ENCODE data around the gene VSTM2B.
"Not testable (repeated sequence)": the region's sequence is repeated elsewhere in the genome, so short reads cannot be mapped to it uniquely, and the experiment has no call there.

VSTM2B gene

GRCh38 chr19:29525901-29526729 is at the start of gene VSTM2B:
Gene VSTM2B (plus strand): TSS chr19:29525994. CDS start chr19:29526584, 590 bp downstream.
- no peak for DNase-seq

GRCh38 chr19:29476528-29476927 is 49.3 kb upstream of the VSTM2B start:
- no peak for DNase-seq

GRCh38 chr19:29477831-29478577 is 47.8 kb upstream of the VSTM2B start:
- no peak for DNase-seq

- DNase-seq, result peak; percentile 7
Observed at GRCh38 chr19:29478578-29479565, 46.9 kb upstream of the VSTM2B start.

GRCh38 chr19:29479941-29480340 is 45.9 kb upstream of the VSTM2B start:
- DNase-seq, result no peak

GRCh38 chr19:29480507-29480906 is 45.3 kb upstream of the VSTM2B start:
- no peak for DNase-seq

- no peak for DNase-seq
Observed at GRCh38 chr19:29482855-29483640, 42.7 kb upstream of the VSTM2B start.

- no peak for DNase-seq
Observed at GRCh38 chr19:29483641-29483920, 42.2 kb upstream of the VSTM2B start.

GRCh38 chr19:29483944-29484581 is 41.7 kb upstream of the VSTM2B start:
- no peak for DNase-seq

- DNase-seq, result no peak
Observed at GRCh38 chr19:29484876-29485275, 40.9 kb upstream of the VSTM2B start.

GRCh38 chr19:29485293-29485692 is 40.5 kb upstream of the VSTM2B start:
- no peak for DNase-seq

GRCh38 chr19:29486961-29487360 is 38.8 kb upstream of the VSTM2B start:
- DNase-seq, result not testable (repeated sequence)

- DNase-seq, result no peak
Observed at GRCh38 chr19:29487432-29487831, 38.4 kb upstream of the VSTM2B start.

- no peak for DNase-seq
Observed at GRCh38 chr19:29488316-29488715, 37.5 kb upstream of the VSTM2B start.

GRCh38 chr19:29489172-29489951 is 36.4 kb upstream of the VSTM2B start:
- DNase-seq, result no peak

GRCh38 chr19:29491491-29491890 is 34.3 kb upstream of the VSTM2B start:
- no peak for DNase-seq

GRCh38 chr19:29491995-29492577 is 33.7 kb upstream of the VSTM2B start:
- DNase-seq, result no peak

GRCh38 chr19:29492769-29493168 is 33.0 kb upstream of the VSTM2B start:
- no peak for DNase-seq

- DNase-seq, result no peak
Observed at GRCh38 chr19:29495091-29495490, 30.7 kb upstream of the VSTM2B start.

GRCh38 chr19:29495901-29496441 is 29.8 kb upstream of the VSTM2B start:
- no peak for DNase-seq
